DND-41 (cell line): Measurements from ENCODE around the gene FAM83F.

Source experiments
- ATAC-seq: fragments of 200-7000 bp; cut with Tn5 transposase; 3 replicates; pipeline ENCODE4 v1.9.1; 2021; ENCODE audit warnings: low read depth; ENCODE audit not compliant: insufficient read depth
- DNase-seq: peaks from one replicate; pipeline ENCODE4 v3.0.0-alpha.2; 2020
- H2AFZ ChIP-seq: 2 replicates; pipeline ENCODE4 v1.6.0; 2012; ENCODE audit warnings: low read depth, low read length
- H3K27ac ChIP-seq: 2 replicates; pipeline ENCODE4 v1.5.1; 2012; ENCODE audit warnings: low read length, inconsistent platforms
- H3K27me3 ChIP-seq: fragments of 200-600 bp; sonication (generic); 2 replicates; pipeline ENCODE4 v1.6.0; 2012; ENCODE audit warnings: low read length, mild to moderate bottlenecking, inconsistent platforms; ENCODE audit not compliant: insufficient read depth, poor library complexity
- H3K36me3 ChIP-seq: 2 replicates; pipeline ENCODE4 v1.5.1; 2012; ENCODE audit warnings: low read length, inconsistent platforms; ENCODE audit not compliant: insufficient read depth
- H3K4me1 ChIP-seq: 2 replicates; pipeline ENCODE4 v1.5.1; 2012; ENCODE audit warnings: mild to moderate bottlenecking, low read length; ENCODE audit not compliant: insufficient read depth
- H3K4me2 ChIP-seq: 2 replicates; pipeline ENCODE4 v1.6.0; 2012; ENCODE audit warnings: mild to moderate bottlenecking, moderate library complexity, low read length, inconsistent platforms; ENCODE audit not compliant: insufficient read depth
- H3K4me3 ChIP-seq, 2 experiments: fragments of 200-600 bp in 1 of 2; shearing (Covaris generic) in 1 of 2; 2 replicates each; pipeline ENCODE4 v1.5.1; 2012 to 2016; ENCODE audit warnings: inconsistent platforms in 2 of 2, low read length in 2 of 2, mild to moderate bottlenecking in 2 of 2, low read depth in 1 of 2, moderate library complexity in 1 of 2
- H3K79me2 ChIP-seq: 2 replicates; pipeline ENCODE4 v1.6.0; 2012; ENCODE audit warnings: low read length, inconsistent platforms; ENCODE audit not compliant: insufficient read depth
- H3K9ac ChIP-seq: 2 replicates; pipeline ENCODE4 v1.6.0; 2012; ENCODE audit warnings: low read depth, mild to moderate bottlenecking, inconsistent platforms, low read length, moderate library complexity
- H3K9me3 ChIP-seq: 2 replicates; pipeline ENCODE4 v1.5.1; 2012; ENCODE audit warnings: low read length, moderate library complexity, mild to moderate bottlenecking, inconsistent platforms; ENCODE audit not compliant: insufficient read depth, severe bottlenecking
- H4K20me1 ChIP-seq: 2 replicates; pipeline ENCODE4 v1.6.0; 2012; ENCODE audit warnings: low read length; ENCODE audit not compliant: insufficient read depth
- CTCF ChIP-seq: IDR thresholded peaks from 2 replicates; pipeline ENCODE4 v1.5.1; 2012; ENCODE audit warnings: borderline replicate concordance, low read length, moderate library complexity, mild to moderate bottlenecking; ENCODE audit not compliant: poor library complexity, severe bottlenecking; ENCODE audit errors: extremely low read depth
- EZH2 ChIP-seq: IDR thresholded peaks from 3 replicates; pipeline ENCODE4 v1.6.1; 2012; ENCODE audit warnings: borderline replicate concordance, low read depth, mild to moderate bottlenecking, moderate library complexity, low read length, inconsistent platforms; ENCODE audit not compliant: severe bottlenecking

Gene FAM83F

GRCh38 chr22:39962071-39962470 is 32.7 kb upstream of the FAM83F start:
- no peak overlapping the region for H2AFZ ChIP-seq
- H3K4me3 ChIP-seq = no peak overlapping the region
- peaks cover 93% of the 10 kb centered on the region for H3K36me3 ChIP-seq
- H3K79me2 ChIP-seq = no peaks in the 10 kb centered on the region
- H3K27me3 ChIP-seq = no peaks in the 10 kb centered on the region
- no peaks in the 10 kb centered on the region for H4K20me1 ChIP-seq
- H3K27ac ChIP-seq = no peak overlapping the region
- ATAC-seq (no peak), DNase-seq (no peak)
- no peak overlapping the region for H3K9ac ChIP-seq
- H3K4me2 ChIP-seq = no peak overlapping the region
- H3K9me3 ChIP-seq = no peaks in the 10 kb centered on the region
- peaks cover 9% of the 10 kb centered on the region for H3K4me1 ChIP-seq
- TF ChIP-seq EZH2 = no peak
- no peak for TF ChIP-seq CTCF

GRCh38 chr22:39965748-39966147 is 29.0 kb upstream of the FAM83F start:
- no peak for ATAC-seq
- no peak overlapping the region for H3K4me2 ChIP-seq
- H3K4me3 ChIP-seq = no peak overlapping the region
- H3K79me2 ChIP-seq = no peaks in the 10 kb centered on the region
- H3K27ac ChIP-seq = no peak overlapping the region
- H3K4me1 ChIP-seq = no peaks in the 10 kb centered on the region
- TF ChIP-seq EZH2 (no peak), CTCF (no peak)
- H2AFZ ChIP-seq = no peak overlapping the region
- no peak for DNase-seq
- no peaks in the 10 kb centered on the region for H4K20me1 ChIP-seq
- no peaks in the 10 kb centered on the region for H3K27me3 ChIP-seq
- peaks cover 94% of the 10 kb centered on the region for H3K36me3 ChIP-seq
- no peak overlapping the region for H3K9ac ChIP-seq
- H3K9me3 ChIP-seq = no peaks in the 10 kb centered on the region

- no peaks in the 10 kb centered on the region for H3K27me3 ChIP-seq
- H3K9ac ChIP-seq = no peak overlapping the region
- H3K4me2 ChIP-seq = no peak overlapping the region
- H3K79me2 ChIP-seq = no peaks in the 10 kb centered on the region
- DNase-seq = no peak
- no peak overlapping the region for H3K27ac ChIP-seq
- no peak for ATAC-seq
- H2AFZ ChIP-seq = no peak overlapping the region
- H3K36me3 ChIP-seq = peaks cover 94% of the 10 kb centered on the region
- no peaks in the 10 kb centered on the region for H4K20me1 ChIP-seq
- no peaks in the 10 kb centered on the region for H3K4me1 ChIP-seq
- H3K4me3 ChIP-seq = no peak overlapping the region
- TF ChIP-seq CTCF = no peak
- TF ChIP-seq EZH2 = no peak
- no peaks in the 10 kb centered on the region for H3K9me3 ChIP-seq
These were observed 28.3 kb upstream of the FAM83F start for GRCh38 chr22:39966470-39966869.

DNA sequence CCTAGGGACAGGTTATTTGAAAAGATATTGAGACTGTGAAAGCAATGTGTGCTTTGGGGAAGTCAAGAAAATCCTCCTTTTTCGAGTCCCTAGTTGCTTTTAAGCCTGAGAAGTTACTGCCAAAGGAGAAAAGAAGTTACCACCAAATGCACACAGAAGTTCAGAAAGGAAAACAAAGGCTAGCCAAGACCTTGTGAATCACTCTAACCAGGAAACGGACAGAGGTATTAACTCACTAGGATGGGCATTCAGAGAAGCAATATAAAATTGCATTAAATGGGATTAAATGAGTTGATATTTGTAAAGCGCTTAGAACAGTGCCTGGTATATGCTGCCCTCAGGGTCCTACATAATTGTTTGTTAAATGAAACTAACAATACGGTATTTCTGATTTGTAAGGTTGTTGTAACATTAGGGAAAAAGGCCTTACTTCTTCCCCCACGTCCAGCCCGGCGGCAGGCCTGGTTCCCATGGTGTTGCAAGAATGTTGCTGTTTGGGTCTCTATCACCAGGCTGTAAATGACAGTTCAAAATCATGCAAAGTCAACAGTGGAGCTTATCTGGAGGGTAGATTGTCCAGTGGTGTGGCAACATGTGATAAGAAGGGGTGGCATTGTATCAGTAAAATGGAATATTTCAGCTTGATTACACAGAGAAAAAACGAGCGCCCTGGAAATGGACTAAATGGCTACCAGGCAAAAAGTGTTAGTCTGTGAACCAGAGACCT is 27.5 kb upstream of the FAM83F start:
- H3K79me2 ChIP-seq = no peaks in the 10 kb centered on the region
- H3K4me3 ChIP-seq = no peak overlapping the region
- ATAC-seq = no peak
- no peaks in the 10 kb centered on the region for H3K4me1 ChIP-seq
- H3K4me2 ChIP-seq = no peak overlapping the region
- no peaks in the 10 kb centered on the region for H3K9me3 ChIP-seq
- H4K20me1 ChIP-seq = no peaks in the 10 kb centered on the region
- no peak overlapping the region for H2AFZ ChIP-seq
- no peak overlapping the region for H3K27ac ChIP-seq
- no peak overlapping the region for H3K9ac ChIP-seq
- peaks cover 95% of the 10 kb centered on the region for H3K36me3 ChIP-seq
- no peak for DNase-seq
- H3K27me3 ChIP-seq = no peaks in the 10 kb centered on the region
- TF ChIP-seq EZH2 = no peak
